Measurements from ENCODE around the gene MMP24.
A peak's percentile ranks its signal among the peaks of the same experiment; 100 is the strongest.

The MMP24 gene

DNA sequence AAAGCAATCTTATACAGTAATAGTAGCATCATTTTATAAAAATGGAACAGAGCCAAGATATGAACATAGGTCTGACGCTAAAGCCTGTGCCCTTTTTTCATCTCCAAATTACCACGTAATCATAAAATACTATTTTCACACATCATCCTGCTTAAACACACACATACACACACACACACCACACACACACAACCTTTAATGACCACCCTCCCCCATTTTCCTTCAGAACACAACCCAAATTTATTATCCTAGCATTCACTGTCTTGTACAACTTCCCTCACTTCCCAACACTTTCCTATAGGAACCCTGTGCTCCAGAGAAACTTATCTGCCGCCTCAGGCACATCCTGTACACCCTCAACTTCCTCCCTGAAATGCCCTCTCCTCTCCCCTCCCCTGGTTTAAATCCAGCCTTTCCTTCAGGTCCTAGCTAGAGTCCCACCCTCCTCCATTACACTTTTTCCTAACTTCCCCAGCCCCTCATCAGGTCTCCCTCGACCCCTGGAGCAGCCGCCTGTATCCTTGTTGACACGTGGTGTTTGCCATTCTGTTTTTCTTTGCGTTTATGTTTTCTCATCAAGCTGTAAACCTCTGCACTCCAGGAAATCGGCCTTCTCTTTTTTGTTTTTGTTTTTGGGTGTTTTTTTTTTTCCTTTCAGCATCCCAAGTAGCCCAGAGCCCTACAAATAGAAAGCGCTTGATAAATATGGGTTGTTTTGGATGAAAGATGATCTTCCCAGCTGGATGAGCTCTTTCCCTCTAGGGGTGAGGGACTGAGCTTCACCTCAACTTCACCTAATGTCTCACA lies 968 bp upstream of the MMP24 start:
- no peak overlapping the region for H2AFZ ChIP-seq (ENCODE audit: low read length)
- H3K9me2 ChIP-seq (ENCODE audit: low read depth, low read length), result no peaks in the 10 kb centered on the region
- H3K9ac ChIP-seq (ENCODE audit: low read length), result no peak overlapping the region
- H3K4me1 ChIP-seq (ENCODE audit: insufficient read depth, low read length, severe bottlenecking), result no peaks in the 10 kb centered on the region
- H3K4me2 ChIP-seq (ENCODE audit: low read length), result no peak overlapping the region
- TF ChIP-seq CTCF (IDR thresholded peaks at IDR 0.05; ENCODE audit: low read length) (no peak), EZH2 (IDR thresholded peaks at IDR 0.05; ENCODE audit: borderline replicate concordance, low read length) (no peak)
- no peak overlapping the region for H3K4me3 ChIP-seq (ENCODE audit: low read depth, low read length, poor library complexity, severe bottlenecking)
- no peaks in the 10 kb centered on the region for H3K9me3 ChIP-seq (ENCODE audit: low read length)
- peaks cover 23% of the 10 kb centered on the region for H3K27me3 ChIP-seq (ENCODE audit: insufficient read depth, low read length)
- H3K79me2 ChIP-seq (ENCODE audit: insufficient read depth, low read length), result no peaks in the 10 kb centered on the region
- H4K20me1 ChIP-seq (ENCODE audit: insufficient read depth, low read length), result no peaks in the 10 kb centered on the region
- no peaks in the 10 kb centered on the region for H3K36me3 ChIP-seq (ENCODE audit: insufficient read depth, low read length)
- no peak overlapping the region for H3K27ac ChIP-seq (ENCODE audit: low read depth, low read length, poor library complexity, severe bottlenecking)
- no peaks in the 10 kb centered on the region for H3F3A ChIP-seq (ENCODE audit: insufficient read depth, low read length)

- no peaks in the 10 kb centered on the region for H3K9me2 ChIP-seq (ENCODE audit: low read depth, low read length)
- no peak overlapping the region for H3K9ac ChIP-seq (ENCODE audit: low read length)
- no peaks in the 10 kb centered on the region for H4K20me1 ChIP-seq (ENCODE audit: insufficient read depth, low read length)
- TF ChIP-seq EZH2 (IDR thresholded peaks at IDR 0.05; ENCODE audit: borderline replicate concordance, low read length) (no peak), CTCF (IDR thresholded peaks at IDR 0.05; ENCODE audit: low read length) (no peak)
- peaks cover 23% of the 10 kb centered on the region for H3K27me3 ChIP-seq (ENCODE audit: insufficient read depth, low read length)
- no peaks in the 10 kb centered on the region for H3K79me2 ChIP-seq (ENCODE audit: insufficient read depth, low read length)
- no peaks in the 10 kb centered on the region for H3K4me1 ChIP-seq (ENCODE audit: insufficient read depth, low read length, severe bottlenecking)
- H3K27ac ChIP-seq (ENCODE audit: low read depth, low read length, poor library complexity, severe bottlenecking), result no peak overlapping the region
- no peak overlapping the region for H2AFZ ChIP-seq (ENCODE audit: low read length)
- H3K4me3 ChIP-seq (ENCODE audit: low read depth, low read length, poor library complexity, severe bottlenecking), result no peak overlapping the region
- H3K9me3 ChIP-seq (ENCODE audit: low read length), result no peaks in the 10 kb centered on the region
- no peaks in the 10 kb centered on the region for H3K36me3 ChIP-seq (ENCODE audit: insufficient read depth, low read length)
- H3K4me2 ChIP-seq (ENCODE audit: low read length), result peak overlapping the region; percentile 36; the same call in 1 of the 2 replicates
- H3F3A ChIP-seq (ENCODE audit: insufficient read depth, low read length), result no peaks in the 10 kb centered on the region
Observed at GRCh38 chr20:35226884-35227681, 593 bp downstream of the MMP24 start.

- H3K9me3 ChIP-seq (ENCODE audit: low read length), result no peaks in the 10 kb centered on the region
- no peak overlapping the region for H3K9ac ChIP-seq (ENCODE audit: low read length)
- no peaks in the 10 kb centered on the region for H3K9me2 ChIP-seq (ENCODE audit: low read depth, low read length)
- TF ChIP-seq CTCF (IDR thresholded peaks at IDR 0.05; ENCODE audit: low read length), result no peak
- TF ChIP-seq EZH2 (IDR thresholded peaks at IDR 0.05; ENCODE audit: borderline replicate concordance, low read length), result no peak
- no peak overlapping the region for H3K27ac ChIP-seq (ENCODE audit: low read depth, low read length, poor library complexity, severe bottlenecking)
- no peaks in the 10 kb centered on the region for H3K36me3 ChIP-seq (ENCODE audit: insufficient read depth, low read length)
- no peak overlapping the region for H2AFZ ChIP-seq (ENCODE audit: low read length)
- H3K4me3 ChIP-seq (ENCODE audit: low read depth, low read length, poor library complexity, severe bottlenecking), result no peak overlapping the region
- H3K4me1 ChIP-seq (ENCODE audit: insufficient read depth, low read length, severe bottlenecking), result no peaks in the 10 kb centered on the region
- H3K4me2 ChIP-seq (ENCODE audit: low read length), result no peak overlapping the region
- no peaks in the 10 kb centered on the region for H4K20me1 ChIP-seq (ENCODE audit: insufficient read depth, low read length)
- H3K27me3 ChIP-seq (ENCODE audit: insufficient read depth, low read length), result peaks cover 5% of the 10 kb centered on the region; the same call in 1 of the 2 replicates
- H3F3A ChIP-seq (ENCODE audit: insufficient read depth, low read length), result no peaks in the 10 kb centered on the region
- H3K79me2 ChIP-seq (ENCODE audit: insufficient read depth, low read length), result no peaks in the 10 kb centered on the region
Observed at GRCh38 chr20:35232575-35232974, 6.1 kb downstream of the MMP24 start.

All from OCI-LY1 (cell line).